H1 (cell line): ENCODE measurements around the gene HACD3. TPM values are rescaled to one million over a fixed set of nuclear protein-coding genes. Genes with fewer than 3 reads are reported as not detected.

ENCODE experiments used
- GABPA ChIP-seq: IDR thresholded peaks from 2 replicates; pipeline ENCODE4 v1.6.1; 2011; ENCODE audit warnings: mild to moderate bottlenecking, low read length, moderate library complexity, borderline replicate concordance; ENCODE audit not compliant: insufficient read depth
- KDM5A ChIP-seq: fragments of 200-600 bp; IDR thresholded peaks from 2 replicates; pipeline ENCODE4 v1.7.1; 2012; ENCODE audit warnings: mild to moderate bottlenecking, low read length, inconsistent platforms, mixed read lengths
- SP1 ChIP-seq: IDR thresholded peaks from 2 replicates; pipeline ENCODE4 v1.6.1; 2011; ENCODE audit warnings: low read depth, low read length
- USF2 ChIP-seq: IDR thresholded peaks from 2 replicates; pipeline ENCODE4 v1.6.1; 2011; ENCODE audit warnings: low read length, improper control_type of control experiment
- polyA plus RNA-seq, 7 experiments: library from polyadenylated mRNA; depleted of rRNA in 3 of 7; stranded (reverse) in 5 of 7; unstranded in 2 of 7; fragments of >200 nt in 5 of 7; fragments of 200-250 nt in 2 of 7; gene quantifications; 1 replicate in 5 of 7; 2 replicates in 1 of 7; 4 replicates in 1 of 7; pipeline versions ENCODE4 v1.2.1 to v1.2.3, GENCODE V29; 2011 to 2013; ENCODE audit warnings: missing spikeins in 2 of 7, mixed read lengths in 2 of 7
- total RNA-seq: library from RNA; stranded (reverse); fragmentation: NEBNext Ultra II Directional; extraction: Animal tissue kit (Norgen Biotek cat#: 25700); gene quantifications from 2 replicates; pipeline ENCODE4 v1.2.1, GENCODE V29; 2021

The HACD3 gene
- total and polyA plus RNA-seq, 2 of the 8 experiments (the other 6 are each of a cell fraction or from before 2014, with no cell fraction given): 78.8 to 120 TPM

- TF ChIP-seq SP1: no peak
- no peak for TF ChIP-seq USF2
- TF ChIP-seq GABPA: no peak
- TF ChIP-seq KDM5A: no peak
Measured at GRCh38 chr15:65525622-65526021, 4.6 kb upstream of the HACD3 start (continued).
